Raji (cell line): ENCODE data around the gene SH3YL1.

Experiments
- POLR2A ChIP-seq: IDR thresholded peaks from 2 replicates; pipeline ENCODE4 v1.6.1; 2011; ENCODE audit warnings: low read depth, low read length, control low read depth; ENCODE audit not compliant: insufficient read depth

Gene SH3YL1

GRCh38 chr2:223971-224760 is 39.7 kb downstream of the SH3YL1 start:
- TF ChIP-seq POLR2A, result no peak

- TF ChIP-seq POLR2A, result no peak
Measured at GRCh38 chr2:223451-223850, 40.4 kb downstream of the SH3YL1 start.

- TF ChIP-seq POLR2A, result no peak
Measured at GRCh38 chr2:216068-216467, 47.8 kb downstream of the SH3YL1 start.

GRCh38 chr2:213932-214693 is 49.7 kb downstream of the SH3YL1 start:
- TF ChIP-seq POLR2A, result no peak

GRCh38 chr2:211486-212184 is 52.2 kb downstream of the SH3YL1 start:
- no peak for TF ChIP-seq POLR2A

- TF ChIP-seq POLR2A, result no peak
Measured at GRCh38 chr2:210660-211059, 53.2 kb downstream of the SH3YL1 start.

- no peak for TF ChIP-seq POLR2A
Measured at GRCh38 chr2:209470-209869, 54.4 kb downstream of the SH3YL1 start.

- no peak for TF ChIP-seq POLR2A
Measured at GRCh38 chr2:208335-208734, 55.5 kb downstream of the SH3YL1 start.

GRCh38 chr2:203984-204383 is 59.8 kb downstream of the SH3YL1 start:
- TF ChIP-seq POLR2A, result no peak

- TF ChIP-seq POLR2A, result no peak
Measured at GRCh38 chr2:203401-203800, 60.4 kb downstream of the SH3YL1 start.

- no peak for TF ChIP-seq POLR2A
Measured at GRCh38 chr2:202945-203344, 60.9 kb downstream of the SH3YL1 start.

GRCh38 chr2:201648-202433 is 62.0 kb downstream of the SH3YL1 start:
- no peak for TF ChIP-seq POLR2A

- no peak for TF ChIP-seq POLR2A
Measured at GRCh38 chr2:199041-199966, 64.5 kb downstream of the SH3YL1 start.

- TF ChIP-seq POLR2A, result no peak
Measured at GRCh38 chr2:196406-196805, 67.4 kb downstream of the SH3YL1 start.
